ENCODE data around the gene HRNR. TPM values are rescaled to one million over a fixed set of nuclear protein-coding genes. Genes with fewer than 3 reads are reported as not detected.
"Not testable (repeated sequence)": the region's sequence is repeated elsewhere in the genome, so short reads cannot be mapped to it uniquely, and the experiment has no call there.

The HRNR gene
- 1 to 10 TPM in 1 of 4 donors, under 1 TPM in 3; 0.11 to 1.7 (median 0.52) TPM for polyA plus RNA-seq (ENCODE audit: insufficient read length in 4 of 4)

DNA sequence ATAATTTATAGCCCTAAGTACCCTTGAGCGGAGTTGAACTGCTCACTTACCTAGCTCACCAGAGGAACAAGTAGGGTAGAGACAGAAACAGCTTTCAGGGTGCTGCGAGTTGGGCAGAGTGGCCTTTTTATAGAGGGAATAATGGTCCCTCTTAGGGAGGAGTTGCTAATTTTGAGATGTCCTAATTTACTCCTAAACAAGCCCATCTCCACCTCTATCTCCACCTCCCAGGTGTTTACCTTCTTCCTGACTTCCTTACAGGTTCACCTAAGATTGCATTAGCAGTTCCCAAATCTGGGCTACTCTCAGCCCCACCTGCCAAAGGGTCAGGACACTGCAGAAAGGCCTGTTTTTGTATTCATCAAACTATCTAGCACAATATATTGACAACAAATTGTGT lies at the start of gene HRNR:
Gene HRNR (minus strand): TSS at position 101 of the 400 bp plus-strand sequence. CDS start 940 bp downstream, outside the sequence.
- no peak for DNase-seq (ENCODE audit: low read depth in 4 of 4, low spot score in 2 of 4)

DNA sequence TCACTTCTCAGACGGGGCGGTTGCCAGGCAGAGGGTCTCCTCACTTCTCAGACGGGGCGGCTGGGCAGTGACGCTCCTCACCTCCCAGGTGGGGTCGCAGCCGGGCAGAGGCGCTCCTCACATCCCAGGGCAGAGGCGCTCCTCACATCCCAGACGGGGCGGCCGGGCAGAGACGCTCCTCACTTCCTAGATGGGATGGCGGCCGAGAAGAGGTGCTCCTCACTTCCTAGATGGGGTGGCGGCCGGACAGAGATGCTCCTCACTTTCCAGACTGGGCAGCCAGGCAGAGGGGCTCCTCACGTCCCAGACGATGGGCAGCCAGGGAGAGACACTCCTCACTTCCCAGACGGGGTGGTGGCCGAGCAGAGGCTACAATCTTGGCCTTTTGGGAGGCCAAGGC lies 32.4 kb upstream of the HRNR start:
- DNase-seq (ENCODE audit: low read depth in 4 of 4, low spot score in 2 of 4): not testable (repeated sequence)

DNA sequence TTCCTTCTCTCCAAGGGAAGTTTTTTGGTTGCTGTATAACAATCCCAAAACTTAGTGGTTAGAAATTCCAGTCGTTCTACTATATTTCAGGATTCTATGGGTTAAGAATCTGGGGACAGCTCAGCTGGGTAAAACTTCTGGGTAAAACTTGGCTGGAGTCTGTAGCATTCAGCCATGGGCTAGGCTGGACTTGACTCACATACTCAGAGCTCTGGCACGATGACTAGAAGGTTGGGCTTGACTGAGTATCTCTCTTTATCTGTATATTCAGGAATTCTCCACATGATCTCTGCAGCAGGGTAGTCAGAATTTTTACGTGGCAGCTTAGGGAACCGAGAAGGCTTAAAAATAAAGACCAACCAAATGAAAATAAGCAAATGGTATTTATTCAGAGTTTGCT lies 28.2 kb upstream of the HRNR start:
- DNase-seq (ENCODE audit: low read depth in 4 of 4, low spot score in 2 of 4): no peak

DNA sequence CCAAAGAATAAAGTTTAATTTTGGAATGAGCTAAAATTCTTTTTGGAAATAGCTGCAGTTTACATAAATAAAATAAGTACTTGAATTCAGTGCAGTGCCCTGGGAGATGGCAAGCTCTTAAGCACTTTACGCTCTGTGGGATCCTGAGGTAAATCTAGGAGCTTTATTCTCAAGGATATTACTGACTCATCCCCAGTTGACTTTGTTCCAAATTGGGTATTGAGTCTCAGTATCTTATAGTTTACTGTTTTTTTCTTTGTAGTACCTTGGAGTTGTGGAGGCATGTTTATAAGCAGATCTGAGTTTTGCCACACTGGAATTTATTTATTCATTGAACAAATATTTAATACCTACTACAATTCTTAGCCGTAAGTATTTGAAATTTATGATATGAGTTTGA lies 27.4 kb upstream of the HRNR start:
- no peak for DNase-seq (ENCODE audit: low read depth in 4 of 4, low spot score in 2 of 4)

DNA sequence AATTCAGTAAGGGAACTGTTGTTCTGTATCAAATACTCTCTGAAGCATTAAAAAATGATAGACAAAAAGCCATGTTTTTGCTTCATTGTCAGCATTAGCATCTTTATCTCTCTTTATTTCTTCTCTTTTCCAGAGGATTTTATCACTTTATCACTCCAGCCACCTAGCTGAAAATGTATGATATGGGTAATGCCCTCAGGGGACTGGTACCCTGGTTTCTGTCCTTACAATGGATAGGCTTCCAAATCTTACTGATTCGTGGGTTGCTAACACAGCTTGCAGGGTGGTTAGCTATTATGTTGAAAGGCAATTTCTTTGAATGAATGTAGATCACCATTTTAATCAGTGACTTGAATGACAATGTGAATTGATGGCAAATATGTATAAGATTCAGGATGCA lies 23.3 kb upstream of the HRNR start:
- DNase-seq (ENCODE audit: low read depth in 4 of 4, low spot score in 2 of 4): no peak

DNA sequence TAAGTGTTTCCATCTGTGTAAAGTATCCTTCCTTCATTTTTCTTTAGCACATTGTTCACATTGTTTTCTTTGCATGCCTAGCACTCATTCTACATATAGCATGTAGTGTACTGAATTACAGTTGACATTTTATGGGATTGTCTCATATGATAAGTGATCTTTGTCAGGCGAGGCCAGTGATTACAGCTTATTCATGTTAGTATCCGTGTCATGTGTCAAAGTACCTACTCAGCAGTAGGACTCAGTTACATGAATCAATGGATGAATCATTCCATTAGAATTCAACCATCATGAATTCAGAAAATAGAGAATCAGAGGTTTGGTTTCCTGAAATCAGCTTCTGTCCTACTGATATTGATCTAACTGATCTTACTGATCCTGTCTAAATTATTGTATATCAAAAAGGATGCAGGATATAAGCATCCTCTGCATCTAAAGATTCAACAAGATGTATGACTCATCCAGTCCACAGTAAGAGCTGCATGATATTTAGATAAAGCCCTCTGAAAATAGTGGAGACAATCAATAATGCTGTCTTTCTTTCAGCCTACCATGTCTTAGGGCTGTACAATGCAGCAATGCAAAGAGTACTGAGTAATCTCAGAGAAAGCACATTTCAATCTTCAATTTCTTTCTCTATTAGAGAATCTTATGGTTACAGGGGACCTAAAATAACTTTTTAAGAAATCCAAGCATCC lies 20.7 kb upstream of the HRNR start:
- DNase-seq (ENCODE audit: low read depth in 4 of 4, low spot score in 2 of 4): no peak

DNA sequence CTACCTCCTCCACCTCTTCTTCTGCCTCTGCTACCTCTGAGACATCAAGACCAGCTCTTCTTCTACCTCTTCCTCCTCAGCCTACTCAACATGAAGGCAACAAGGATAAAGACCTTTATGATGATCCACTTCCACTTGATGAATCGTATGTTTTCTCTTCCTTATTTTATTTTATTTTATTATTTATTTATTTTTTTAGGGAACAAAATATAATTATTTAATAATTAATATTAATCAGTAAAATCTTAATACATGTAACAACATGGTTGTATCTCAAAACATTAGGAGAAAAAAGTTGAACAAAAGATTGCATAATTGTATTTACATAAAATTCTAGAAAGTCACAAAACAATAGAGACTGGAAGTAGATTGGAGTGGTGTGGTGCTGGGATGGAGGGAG lies 13.1 kb upstream of the HRNR start:
- no peak for DNase-seq (ENCODE audit: low read depth in 4 of 4, low spot score in 2 of 4)

DNA sequence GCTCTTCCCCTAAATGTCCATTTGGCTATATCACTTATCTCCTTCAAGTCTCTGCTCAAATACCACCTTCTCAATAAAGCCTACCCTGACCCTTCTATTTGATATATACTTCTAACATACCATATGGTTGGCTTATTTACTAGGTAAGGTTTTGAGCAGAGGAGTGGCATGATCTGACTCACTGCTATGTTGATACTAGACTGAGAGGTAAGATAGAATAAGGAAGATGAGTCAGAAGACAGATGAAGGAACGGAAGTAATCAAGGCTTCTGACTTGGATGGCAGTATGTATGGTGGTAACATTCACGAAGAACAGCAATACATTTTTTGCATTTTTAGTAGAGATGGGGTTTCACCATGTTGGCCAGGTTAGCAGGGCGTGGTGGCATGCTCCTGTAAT lies 4.8 kb upstream of the HRNR start:
- DNase-seq (ENCODE audit: low read depth in 4 of 4, low spot score in 2 of 4): no peak

DNA sequence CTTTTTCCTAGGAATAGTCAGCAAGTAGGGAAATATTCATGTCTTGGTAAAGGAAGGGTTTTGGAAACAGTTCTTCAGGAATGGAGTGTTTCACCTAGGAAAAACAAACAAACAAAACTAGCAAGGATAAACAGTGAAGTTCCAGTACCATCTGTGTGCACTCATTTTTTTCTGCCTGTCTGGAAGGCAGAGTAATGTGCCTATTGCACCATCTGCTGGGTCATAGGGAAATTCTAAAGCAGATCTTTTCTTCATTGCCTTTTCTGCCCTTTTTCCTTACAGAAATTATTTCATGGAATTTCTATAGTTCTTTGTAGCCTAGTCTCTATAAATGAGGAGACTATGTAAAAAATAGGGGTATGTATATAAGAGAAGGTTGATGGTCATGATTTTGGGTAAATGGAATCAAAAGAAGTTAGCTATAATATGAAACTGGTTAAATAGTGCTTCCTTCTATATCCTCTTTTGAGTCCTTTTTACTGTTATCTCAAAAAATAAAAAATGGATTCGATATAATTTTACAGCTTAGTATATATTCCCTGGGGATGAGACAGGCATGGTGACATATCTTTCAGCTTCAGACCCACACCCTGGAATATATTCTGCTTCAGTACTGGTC lies 3.4 kb upstream of the HRNR start:
- peak in 1 of 4 donors; percentile 0 for DNase-seq (ENCODE audit: low read depth in 4 of 4, low spot score in 2 of 4)

DNA sequence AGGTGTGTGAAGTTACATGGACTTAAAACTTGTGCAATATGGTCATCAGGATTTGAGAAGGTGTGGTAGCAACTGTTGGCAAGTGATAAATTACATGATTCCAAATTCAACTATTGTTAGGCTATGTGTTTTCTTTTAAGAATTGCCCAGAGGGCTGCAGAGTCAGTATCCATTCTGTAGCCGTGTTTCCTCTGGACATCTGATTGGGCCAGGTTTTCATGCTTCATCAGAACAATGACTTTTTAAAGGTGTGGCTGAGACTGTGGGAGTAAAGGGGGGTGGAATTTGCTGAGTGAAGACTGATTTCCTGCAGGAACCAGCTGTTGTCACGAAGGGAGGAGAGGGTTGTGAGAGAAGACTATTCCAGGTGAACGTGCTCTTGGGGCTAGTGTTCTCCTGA lies 1.7 kb upstream of the HRNR start:
- DNase-seq (ENCODE audit: low read depth in 4 of 4, low spot score in 2 of 4): no peak

DNA sequence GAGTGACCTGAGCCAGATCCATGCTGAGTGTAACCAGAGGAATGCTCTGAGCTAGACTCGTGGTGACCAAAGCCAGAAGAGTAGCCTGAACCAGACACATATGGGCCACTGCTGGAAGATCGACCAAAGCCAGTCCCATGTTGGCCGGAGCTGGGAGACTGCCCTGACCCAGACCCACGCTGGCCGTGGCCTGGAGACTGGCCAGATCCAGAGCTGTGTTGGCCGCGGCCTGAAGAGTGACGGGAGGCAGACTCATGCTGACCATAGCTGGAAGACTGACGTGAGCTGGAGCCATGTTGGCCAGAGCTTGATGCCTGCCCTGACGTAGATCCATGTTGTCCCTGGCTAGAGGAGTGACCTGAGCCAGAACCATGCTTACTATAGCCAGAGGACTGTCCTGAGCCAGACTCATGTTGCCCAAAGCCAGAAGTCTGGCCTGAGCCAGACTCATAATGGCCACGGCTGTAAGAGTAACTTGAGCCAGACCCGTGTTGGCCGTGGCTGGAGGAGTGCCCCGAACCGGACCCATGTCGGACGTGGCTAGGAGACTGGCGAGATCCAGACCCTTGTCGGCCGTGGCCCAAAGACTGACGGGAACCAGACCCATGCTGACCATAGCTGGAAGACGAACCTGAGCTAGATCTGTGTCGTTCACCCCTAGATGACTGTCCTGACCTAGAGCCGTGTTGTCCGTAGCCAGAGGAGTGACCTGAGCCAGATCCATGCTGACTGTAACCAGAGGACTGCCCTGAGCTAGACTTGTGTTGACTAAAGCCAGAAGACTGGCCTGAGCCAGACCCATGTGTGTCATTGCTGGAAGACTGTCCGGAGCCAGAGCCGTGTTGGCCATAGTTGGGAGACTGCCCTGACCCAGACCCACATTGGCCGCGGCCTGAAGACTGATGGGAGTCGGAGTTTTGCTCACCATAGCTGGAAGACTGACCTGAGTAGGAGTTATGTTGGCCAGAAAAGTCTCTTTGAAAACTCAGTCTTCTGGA lies 3.5 kb downstream of the HRNR start:
- no peak for DNase-seq (ENCODE audit: low read depth in 4 of 4, low spot score in 2 of 4)

DNA sequence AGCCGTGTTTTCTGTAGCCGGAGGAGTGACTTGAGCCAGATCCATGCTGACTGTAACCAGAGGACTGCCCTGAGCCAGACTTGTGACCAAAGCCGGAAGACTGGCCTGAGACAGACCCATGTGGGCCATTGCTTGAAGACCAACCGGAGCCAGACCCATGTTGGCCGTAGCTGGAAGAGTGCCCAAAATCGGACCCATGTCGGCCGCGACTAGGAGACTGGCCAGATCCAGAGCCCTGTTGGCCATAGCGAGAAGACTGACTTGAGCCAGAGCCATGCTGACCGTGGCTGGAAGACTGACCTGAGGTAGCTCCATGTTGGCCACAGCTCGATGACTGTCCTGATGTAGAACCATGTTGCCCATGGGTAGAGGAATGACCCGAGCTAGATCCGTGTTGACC lies 4.6 kb downstream of the HRNR start:
- not testable (repeated sequence) for DNase-seq (ENCODE audit: low read depth in 4 of 4, low spot score in 2 of 4)

DNA sequence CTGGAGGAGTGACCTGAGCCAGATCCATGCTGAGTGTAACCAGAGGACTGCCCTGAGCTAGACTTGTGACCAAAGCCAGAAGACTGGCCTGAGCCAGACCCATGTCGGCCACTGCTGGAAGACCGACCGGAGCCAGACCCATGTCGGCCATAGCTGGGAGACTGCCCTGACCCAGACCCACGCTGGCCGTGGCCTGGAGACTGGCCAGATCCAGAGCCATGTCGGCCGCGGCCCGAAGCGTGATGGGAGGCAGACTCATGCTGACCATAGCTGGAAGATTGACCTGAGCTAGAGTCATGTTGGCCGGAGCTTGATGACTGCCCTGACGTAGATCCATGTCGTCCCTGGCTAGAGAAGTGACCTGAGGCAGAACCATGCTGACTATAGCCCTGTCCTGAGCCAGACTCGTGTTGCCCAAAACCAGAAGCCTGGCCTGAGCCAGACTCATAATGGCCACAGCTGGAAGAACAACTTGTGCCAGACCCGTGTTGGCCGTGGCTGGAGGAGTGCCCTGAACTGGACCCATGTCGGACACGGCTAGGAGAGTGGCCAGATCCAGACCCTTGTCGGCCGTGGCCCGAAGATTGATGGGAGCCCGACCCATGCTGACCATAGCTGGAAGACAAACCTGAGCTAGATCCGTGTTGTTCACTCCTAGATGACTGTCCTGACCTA lies 5.1 kb downstream of the HRNR start:
- no peak for DNase-seq (ENCODE audit: low read depth in 4 of 4, low spot score in 2 of 4)

DNA sequence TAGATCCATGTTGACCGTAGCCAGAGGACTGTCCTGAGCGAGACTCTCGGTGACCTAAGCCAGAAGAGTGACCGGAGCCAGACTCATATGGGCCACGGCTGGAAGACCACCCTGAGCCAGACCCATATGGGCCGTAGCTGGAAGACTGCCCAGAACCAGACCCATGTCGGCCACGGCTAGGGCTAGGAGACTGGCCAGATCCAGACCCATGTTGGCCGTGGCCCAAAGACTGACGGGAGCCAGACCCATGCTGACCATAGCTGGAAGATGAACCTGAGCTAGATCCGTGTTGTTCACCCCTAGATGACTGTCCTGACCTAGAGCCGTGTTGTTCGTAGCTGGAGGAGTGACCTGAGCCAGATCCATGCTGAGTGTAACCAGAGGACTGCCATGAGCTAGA lies 8.4 kb downstream of the HRNR start:
- not testable (repeated sequence) for DNase-seq (ENCODE audit: low read depth in 4 of 4, low spot score in 2 of 4)

DNA sequence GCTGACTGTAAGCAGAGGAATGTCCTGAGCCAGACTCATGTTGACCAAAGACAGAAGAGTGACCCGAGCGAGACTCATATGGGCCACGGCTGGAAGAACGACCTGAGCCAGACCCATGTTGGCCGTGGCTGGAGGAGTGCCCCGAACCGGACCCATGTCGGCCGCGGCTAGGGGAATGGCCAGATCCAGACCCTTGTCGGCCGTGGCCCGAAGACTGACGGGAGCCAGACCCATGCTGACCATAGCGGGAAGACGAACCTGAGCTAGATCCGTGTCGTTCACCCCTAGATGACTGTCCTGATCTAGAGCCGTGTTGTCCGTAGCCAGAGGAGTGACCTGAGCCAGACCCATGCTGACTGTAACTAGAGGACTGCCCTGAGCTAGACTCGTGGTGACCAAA lies 9.1 kb downstream of the HRNR start:
- DNase-seq (ENCODE audit: low read depth in 4 of 4, low spot score in 2 of 4): not testable (repeated sequence)

DNA sequence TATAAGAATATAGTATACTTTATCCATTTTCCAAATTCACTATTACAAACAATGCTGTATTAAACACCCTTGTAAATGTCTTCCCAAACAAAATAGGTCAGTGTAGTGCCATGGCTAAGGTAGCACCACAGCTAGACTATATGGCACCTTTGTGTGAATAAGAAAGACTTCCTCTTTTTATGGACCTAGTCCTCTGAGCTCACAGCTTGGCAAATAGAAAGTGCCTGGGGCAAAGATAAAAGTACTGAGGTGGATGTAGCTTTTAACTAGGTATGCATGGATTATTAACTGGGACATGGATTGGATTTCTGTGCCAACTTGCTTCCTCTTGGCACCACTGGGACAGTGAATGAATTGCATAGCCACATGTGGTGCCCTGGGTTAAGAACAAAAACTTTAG lies 25.0 kb downstream of the HRNR start:
- DNase-seq (ENCODE audit: low read depth in 4 of 4, low spot score in 2 of 4): no peak

DNA sequence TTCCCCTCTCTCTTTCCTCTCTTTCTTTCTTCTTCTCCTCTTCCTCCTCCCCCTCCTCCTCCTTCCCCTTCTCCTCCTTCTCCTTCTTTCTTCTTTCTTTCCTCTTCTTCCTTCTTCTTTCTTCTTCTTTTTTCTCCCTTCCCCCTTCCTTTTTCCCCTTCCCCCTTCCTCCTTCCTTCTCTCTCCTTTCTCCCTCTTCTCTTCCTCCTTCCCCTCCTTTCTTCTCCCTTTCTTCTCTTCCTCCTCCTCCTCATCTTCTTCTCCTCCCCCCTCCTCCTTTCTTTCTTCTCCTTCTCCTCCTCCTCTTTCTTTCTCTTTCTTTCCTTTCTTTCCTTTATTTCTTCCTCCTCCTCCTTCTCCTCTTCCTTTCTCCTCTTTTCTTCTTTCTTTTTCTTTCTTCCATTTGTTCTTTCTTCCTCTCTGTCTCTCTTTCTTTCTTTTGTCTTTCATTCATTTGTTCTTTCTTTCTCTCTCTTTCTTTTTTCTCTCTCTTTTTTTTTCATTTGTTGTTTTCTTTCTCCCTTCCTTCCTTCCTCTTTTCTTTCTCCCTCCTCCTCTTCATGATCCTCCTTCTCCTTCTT lies 26.5 kb downstream of the HRNR start:
- DNase-seq (ENCODE audit: low read depth in 4 of 4, low spot score in 2 of 4): no peak

DNA sequence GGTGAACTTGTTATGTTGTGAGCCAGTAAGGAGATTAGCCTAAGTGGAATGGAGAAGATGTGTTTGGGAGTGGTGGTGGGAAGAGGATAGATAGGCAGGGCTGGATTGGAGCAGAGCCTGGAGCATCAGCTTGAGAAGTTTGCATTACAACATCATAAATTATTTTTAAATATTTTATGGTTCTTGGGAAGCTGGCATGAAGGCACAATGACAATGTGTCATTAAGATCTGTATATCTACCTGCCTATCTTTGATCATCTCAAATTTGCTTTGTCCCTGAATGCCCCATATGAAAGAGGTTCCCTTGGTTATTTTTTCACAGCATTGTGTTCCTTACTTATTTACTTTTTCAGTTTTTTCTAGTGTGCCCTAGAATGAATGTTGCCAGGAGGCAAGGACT lies 32.3 kb downstream of the HRNR start:
- DNase-seq (ENCODE audit: low read depth in 4 of 4, low spot score in 2 of 4): no peak

DNA sequence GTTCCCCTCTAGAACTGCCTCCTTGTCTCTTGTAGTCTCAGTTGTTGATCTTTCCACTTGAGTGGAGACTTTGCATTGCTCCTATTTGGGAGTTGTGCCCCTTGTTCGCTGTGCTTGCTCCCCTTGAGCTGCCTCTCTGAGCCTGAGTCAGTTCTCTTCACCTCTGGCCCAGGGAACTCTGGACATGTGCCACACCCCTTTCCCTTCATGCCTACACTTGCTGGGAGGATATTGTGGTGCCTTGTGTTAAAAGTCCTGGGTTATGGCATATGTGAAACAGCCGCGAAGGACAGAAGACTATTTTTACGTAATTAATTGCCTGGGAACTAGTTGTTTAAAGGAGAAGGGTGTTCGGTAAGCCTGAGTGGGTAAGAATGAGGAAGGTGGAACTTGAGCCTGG lies 32.7 kb downstream of the HRNR start:
- DNase-seq (ENCODE audit: low read depth in 4 of 4, low spot score in 2 of 4): no peak

DNA sequence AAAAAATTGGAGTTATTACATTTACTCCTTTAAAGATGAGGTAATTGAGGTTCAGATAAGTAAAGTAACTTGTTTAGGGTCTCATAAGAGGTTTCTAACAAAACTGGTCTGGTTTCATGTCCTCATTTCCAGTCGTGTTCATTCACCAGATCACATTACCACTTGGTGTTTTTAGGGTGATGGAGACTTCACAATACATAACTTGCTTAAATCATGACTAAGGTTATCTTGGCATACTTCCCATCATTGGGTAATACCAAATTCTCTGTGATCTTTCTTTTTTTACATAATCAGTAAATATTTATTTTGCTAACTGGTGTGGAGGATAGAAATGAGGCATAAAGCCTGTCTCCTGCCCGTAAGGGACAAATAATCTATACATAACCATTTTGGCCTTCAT lies 33.4 kb downstream of the HRNR start:
- DNase-seq (ENCODE audit: low read depth in 4 of 4, low spot score in 2 of 4): no peak

Measured in left renal cortex interstitium (tissue), 4 donors.